ENCODE data around the gene SULT1E1.

SULT1E1 gene

GRCh38 chr4:69793732-69794131 lies 66.2 kb downstream of the SULT1E1 start:
- no peak for DNase-seq (ENCODE audit: low read depth)

Measured in activated T-cell treated with anti-CD3 and anti-CD28 coated beads for 1 hour (primary cell).